ENCODE measurements around the gene ST7.

Gene ST7

GRCh38 chr7:117014099-117014656 is 60.9 kb downstream of the ST7 start:
- Histone ChIP-seq H3K27ac (no peak overlapping the region), H3K9me3 (ENCODE audit: severe bottlenecking) (no peaks in the 10 kb centered on the region), H3K27me3 (ENCODE audit: insufficient read depth, low read depth, severe bottlenecking) (peaks cover 49% of the 10 kb centered on the region), H3K36me3 (no peaks in the 10 kb centered on the region), H3K4me3 (ENCODE audit: low read depth, low read length) (no peak overlapping the region)
- no peak for TF ChIP-seq CTCF (IDR thresholded peaks at IDR 0.05; ENCODE audit: low read depth, low read length)
- DNase-seq, result no peak

GRCh38 chr7:117014673-117015133 is 61.4 kb downstream of the ST7 start:
- TF ChIP-seq CTCF (IDR thresholded peaks at IDR 0.05; ENCODE audit: low read depth, low read length), result no peak
- no peak for DNase-seq
- no peaks in the 10 kb centered on the region for H3K36me3 ChIP-seq
- no peak overlapping the region for H3K4me3 ChIP-seq (ENCODE audit: low read depth, low read length)
- H3K27ac ChIP-seq, result no peak overlapping the region
- H3K27me3 ChIP-seq (ENCODE audit: insufficient read depth, low read depth, severe bottlenecking), result peaks cover 53% of the 10 kb centered on the region
- H3K9me3 ChIP-seq (ENCODE audit: severe bottlenecking), result no peaks in the 10 kb centered on the region

- TF ChIP-seq CTCF (IDR thresholded peaks at IDR 0.05; ENCODE audit: low read depth, low read length), result no peak
- no peak overlapping the region for H3K27ac ChIP-seq
- H3K4me3 ChIP-seq (ENCODE audit: low read depth, low read length), result no peak overlapping the region
These were observed 62.2 kb downstream of the ST7 start for GRCh38 chr7:117015258-117016184.

GRCh38 chr7:117017017-117017451 is 63.7 kb downstream of the ST7 start:
- peaks cover 57% of the 10 kb centered on the region for H3K27me3 ChIP-seq (ENCODE audit: insufficient read depth, low read depth, severe bottlenecking)
- H3K4me3 ChIP-seq (ENCODE audit: low read depth, low read length), result no peak overlapping the region
- H3K27ac ChIP-seq, result no peak overlapping the region
- H3K36me3 ChIP-seq, result no peaks in the 10 kb centered on the region
- no peaks in the 10 kb centered on the region for H3K9me3 ChIP-seq (ENCODE audit: severe bottlenecking)
- DNase-seq, result no peak
- TF ChIP-seq CTCF (IDR thresholded peaks at IDR 0.05; ENCODE audit: low read depth, low read length), result no peak

More at GRCh38 chr7:117015258-117016184, 62.2 kb downstream of the ST7 start:
- Histone ChIP-seq H3K36me3 (no peaks in the 10 kb centered on the region), H3K27me3 (ENCODE audit: insufficient read depth, low read depth, severe bottlenecking) (peaks cover 54% of the 10 kb centered on the region), H3K9me3 (ENCODE audit: severe bottlenecking) (no peaks in the 10 kb centered on the region)
- no peak for DNase-seq

- no peak for TF ChIP-seq CTCF (IDR thresholded peaks at IDR 0.05; ENCODE audit: low read depth, low read length)
- no peak for DNase-seq
- no peaks in the 10 kb centered on the region for H3K9me3 ChIP-seq (ENCODE audit: severe bottlenecking)
- no peak overlapping the region for H3K27ac ChIP-seq
- peaks cover 60% of the 10 kb centered on the region for H3K27me3 ChIP-seq (ENCODE audit: insufficient read depth, low read depth, severe bottlenecking)
- no peaks in the 10 kb centered on the region for H3K36me3 ChIP-seq
- no peak overlapping the region for H3K4me3 ChIP-seq (ENCODE audit: low read depth, low read length)
These were observed 64.5 kb downstream of the ST7 start for GRCh38 chr7:117017702-117018266.
